Measurements from ENCODE around the gene TMEM54.

DNA sequence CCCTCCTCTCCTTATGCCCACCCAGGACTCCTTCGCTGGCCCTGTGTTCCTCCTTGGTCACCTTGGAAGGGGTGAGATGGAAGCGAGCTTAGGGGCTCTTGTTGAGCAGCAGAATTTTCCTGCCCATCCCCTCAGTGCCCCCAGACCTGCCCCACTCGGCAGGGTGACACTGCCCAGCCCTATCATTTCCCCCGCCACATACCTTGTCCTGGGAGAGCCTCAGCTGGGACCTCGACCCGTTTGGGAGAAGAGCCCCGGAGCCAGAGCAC lies 29.1 kb downstream of the TMEM54 start:
- TF ChIP-seq, protein P1, sequence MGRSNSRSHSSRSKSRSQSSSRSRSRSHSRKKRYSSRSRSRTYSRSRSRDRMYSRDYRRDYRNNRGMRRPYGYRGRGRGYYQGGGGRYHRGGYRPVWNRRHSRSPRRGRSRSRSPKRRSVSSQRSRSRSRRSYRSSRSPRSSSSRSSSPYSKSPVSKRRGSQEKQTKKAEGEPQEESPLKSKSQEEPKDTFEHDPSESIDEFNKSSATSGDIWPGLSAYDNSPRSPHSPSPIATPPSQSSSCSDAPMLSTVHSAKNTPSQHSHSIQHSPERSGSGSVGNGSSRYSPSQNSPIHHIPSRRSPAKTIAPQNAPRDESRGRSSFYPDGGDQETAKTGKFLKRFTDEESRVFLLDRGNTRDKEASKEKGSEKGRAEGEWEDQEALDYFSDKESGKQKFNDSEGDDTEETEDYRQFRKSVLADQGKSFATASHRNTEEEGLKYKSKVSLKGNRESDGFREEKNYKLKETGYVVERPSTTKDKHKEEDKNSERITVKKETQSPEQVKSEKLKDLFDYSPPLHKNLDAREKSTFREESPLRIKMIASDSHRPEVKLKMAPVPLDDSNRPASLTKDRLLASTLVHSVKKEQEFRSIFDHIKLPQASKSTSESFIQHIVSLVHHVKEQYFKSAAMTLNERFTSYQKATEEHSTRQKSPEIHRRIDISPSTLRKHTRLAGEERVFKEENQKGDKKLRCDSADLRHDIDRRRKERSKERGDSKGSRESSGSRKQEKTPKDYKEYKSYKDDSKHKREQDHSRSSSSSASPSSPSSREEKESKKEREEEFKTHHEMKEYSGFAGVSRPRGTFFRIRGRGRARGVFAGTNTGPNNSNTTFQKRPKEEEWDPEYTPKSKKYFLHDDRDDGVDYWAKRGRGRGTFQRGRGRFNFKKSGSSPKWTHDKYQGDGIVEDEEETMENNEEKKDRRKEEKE (IDR thresholded peaks at IDR 0.05) = no peak
- no peak for TF ChIP-seq KDM5A (IDR thresholded peaks at IDR 0.05; ENCODE audit: borderline replicate concordance, low read length)
- TF ChIP-seq, protein P2, sequence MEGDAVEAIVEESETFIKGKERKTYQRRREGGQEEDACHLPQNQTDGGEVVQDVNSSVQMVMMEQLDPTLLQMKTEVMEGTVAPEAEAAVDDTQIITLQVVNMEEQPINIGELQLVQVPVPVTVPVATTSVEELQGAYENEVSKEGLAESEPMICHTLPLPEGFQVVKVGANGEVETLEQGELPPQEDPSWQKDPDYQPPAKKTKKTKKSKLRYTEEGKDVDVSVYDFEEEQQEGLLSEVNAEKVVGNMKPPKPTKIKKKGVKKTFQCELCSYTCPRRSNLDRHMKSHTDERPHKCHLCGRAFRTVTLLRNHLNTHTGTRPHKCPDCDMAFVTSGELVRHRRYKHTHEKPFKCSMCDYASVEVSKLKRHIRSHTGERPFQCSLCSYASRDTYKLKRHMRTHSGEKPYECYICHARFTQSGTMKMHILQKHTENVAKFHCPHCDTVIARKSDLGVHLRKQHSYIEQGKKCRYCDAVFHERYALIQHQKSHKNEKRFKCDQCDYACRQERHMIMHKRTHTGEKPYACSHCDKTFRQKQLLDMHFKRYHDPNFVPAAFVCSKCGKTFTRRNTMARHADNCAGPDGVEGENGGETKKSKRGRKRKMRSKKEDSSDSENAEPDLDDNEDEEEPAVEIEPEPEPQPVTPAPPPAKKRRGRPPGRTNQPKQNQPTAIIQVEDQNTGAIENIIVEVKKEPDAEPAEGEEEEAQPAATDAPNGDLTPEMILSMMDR (CRISPR knock-in tag; IDR thresholded peaks at IDR 0.05) = no peak
- no peak for TF ChIP-seq TBP (CRISPR knock-in tag; IDR thresholded peaks at IDR 0.05)
- TF ChIP-seq FOXP1 (IDR thresholded peaks at IDR 0.05) = no peak
- no peak for TF ChIP-seq FOXP1 (CRISPR knock-in tag; IDR thresholded peaks at IDR 0.05)
